Activated CD4-positive, alpha-beta T cell treated with anti-CD3 and anti-CD28 coated beads, Interleukin-2, amount 50 U/mL, for 24 hours (primary cell): ENCODE results near the gene KCTD7.
"Not testable (repeated sequence)": the region's sequence is repeated elsewhere in the genome, so short reads cannot be mapped to it uniquely, and the experiment has no call there.

Experiments
- DNase-seq, 2 donors: peaks; one replicate each; pipeline ENCODE4 v3.0.0-alpha.2; 2020; ENCODE audit warnings: low read depth in 1 of 2, low spot score in 1 of 2

Gene KCTD7

GRCh38 chr7:66681491-66682349 lies 53.0 kb downstream of the KCTD7 start:
- DNase-seq: peak; percentile 86 to 96

GRCh38 chr7:66682350-66683093 lies 53.8 kb downstream of the KCTD7 start:
- DNase-seq: peak in 1 of 2 donors; percentile 9

- DNase-seq: not testable (repeated sequence)
Measured at GRCh38 chr7:66683094-66683769, 54.6 kb downstream of the KCTD7 start.

GRCh38 chr7:66683770-66684123 lies 55.1 kb downstream of the KCTD7 start:
- DNase-seq: no peak

DNA sequence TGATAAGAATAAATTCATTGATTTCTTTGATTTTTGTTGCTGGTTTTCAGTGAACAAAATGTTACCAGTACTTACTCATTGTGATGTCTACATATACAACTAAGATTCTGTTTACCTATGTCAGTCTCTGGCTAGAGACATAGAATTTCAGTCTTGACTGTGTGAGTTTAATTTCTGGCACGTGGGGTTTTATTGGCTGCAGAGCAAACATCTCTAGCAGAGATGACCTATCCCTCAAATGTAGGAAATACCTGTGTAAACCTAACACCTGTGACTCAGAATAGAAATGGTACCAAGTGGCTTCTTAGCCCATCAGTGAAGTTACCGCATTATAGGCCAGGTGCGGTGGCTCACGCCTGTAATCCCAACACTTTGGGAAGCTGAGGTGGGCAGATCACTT lies 57.0 kb downstream of the KCTD7 start:
- DNase-seq: not testable (repeated sequence)

DNA sequence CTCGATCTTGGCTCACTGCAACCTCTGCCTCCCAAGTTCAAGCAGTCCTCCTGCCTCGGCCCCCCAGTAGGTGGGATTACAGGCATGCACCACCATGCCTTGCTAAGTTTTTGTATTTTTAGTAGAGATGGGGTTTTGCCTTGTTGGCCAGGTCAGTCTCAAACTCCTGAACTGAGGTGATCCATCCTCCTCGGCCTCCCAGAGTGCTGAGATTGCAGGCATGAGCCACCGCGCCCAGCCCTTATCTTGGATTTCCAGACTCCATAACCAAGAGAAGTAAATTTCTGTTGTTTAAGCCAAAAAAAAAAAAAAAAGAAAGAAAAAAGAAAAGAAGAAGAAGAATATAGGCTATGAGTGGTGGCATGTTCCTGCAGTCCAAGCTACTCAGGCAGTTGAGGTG lies 58.5 kb downstream of the KCTD7 start:
- no peak for DNase-seq

GRCh38 chr7:66687672-66688071 lies 59.0 kb downstream of the KCTD7 start:
- not testable (repeated sequence) for DNase-seq

- DNase-seq: no peak
Measured at GRCh38 chr7:66689081-66689480, 60.4 kb downstream of the KCTD7 start.

DNA sequence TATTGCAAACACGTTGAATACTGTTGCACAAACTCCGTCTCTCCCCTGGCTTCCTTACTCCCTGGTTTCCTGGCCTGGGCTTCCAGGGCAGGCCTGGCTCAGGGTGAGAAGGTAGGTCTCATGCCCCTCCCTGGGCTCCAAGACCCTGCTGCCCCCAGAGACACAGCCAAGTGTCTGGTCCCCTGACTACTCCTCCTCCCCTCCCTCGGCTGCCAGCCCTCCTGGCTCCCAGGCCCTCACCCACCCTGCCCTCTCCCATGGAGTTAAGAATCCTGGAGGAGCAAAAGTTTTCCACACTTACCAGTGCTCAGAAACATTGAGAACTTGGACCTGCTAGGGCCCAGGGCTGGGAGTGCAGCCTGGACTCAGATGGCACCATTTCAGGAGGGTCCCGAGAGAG lies 64.7 kb downstream of the KCTD7 start:
- no peak for DNase-seq
